H1 (cell line): ENCODE results near the gene NOL4L. TPM values are rescaled to one million over a fixed set of nuclear protein-coding genes. Genes with fewer than 3 reads are reported as not detected.

Experiments used
- CTCF ChIA-PET: fragments of 300-600 bp; sonication (Branson Sonifier 250); formaldehyde crosslinking; loops from one replicate; lab custom pipeline; 2021; ENCODE audit not compliant: partially characterized antibody; lab: Charles Lee
- POLR2A ChIA-PET: fragments of 300-600 bp; sonication (Branson Sonifier 250); formaldehyde crosslinking; loops from one replicate; lab custom pipeline; 2021; ENCODE audit warnings: inconsistent platforms; ENCODE audit not compliant: partially characterized antibody; lab: Charles Lee
- DNase-seq, 2 experiments: peaks; one replicate each; pipeline versions ENCODE4 v3.0.0 to v3.0.0-alpha.2; 2010 to 2022; ENCODE audit warnings: low spot score in 2 of 2, low read depth in 1 of 2, mixed read lengths in 1 of 2
- FAIRE-seq: peaks from 2 replicates; lab custom pipeline; 2011; peaks lifted over from hg19 to GRCh38; lab: Jason Lieb, UNC
- H2AFZ ChIP-seq: 2 replicates; pipeline ENCODE4 v1.8.1; 2012; ENCODE audit warnings: low read length, inconsistent platforms
- H2AK5ac ChIP-seq: 2 replicates; pipeline ENCODE4 v1.6.1; 2013; ENCODE audit warnings: low read depth, low read length
- H2BK120ac ChIP-seq: replicated peaks from 2 replicates; pipeline ENCODE3; 2013; ENCODE audit warnings: low read depth, low read length, inconsistent platforms
- H2BK12ac ChIP-seq: 2 replicates; pipeline ENCODE4 v1.6.1; 2013; ENCODE audit warnings: low read depth, low read length
- H2BK15ac ChIP-seq: 2 replicates; pipeline ENCODE4 v1.6.1; 2013; ENCODE audit warnings: low read length
- H2BK20ac ChIP-seq: 2 replicates; pipeline ENCODE4 v1.6.1; 2013; ENCODE audit warnings: low read length
- H2BK5ac ChIP-seq: 2 replicates; pipeline ENCODE4 v1.6.1; 2013; ENCODE audit warnings: low read depth, low read length
- H3K14ac ChIP-seq: 2 replicates; pipeline ENCODE4 v1.6.1; 2013; ENCODE audit warnings: inconsistent platforms; ENCODE audit not compliant: insufficient read length
- H3K18ac ChIP-seq: 2 replicates; pipeline ENCODE4 v1.6.1; 2013; ENCODE audit warnings: low read length; ENCODE audit errors: extremely low read depth
- H3K23ac ChIP-seq: 2 replicates; pipeline ENCODE4 v1.6.1; 2013; ENCODE audit warnings: inconsistent platforms; ENCODE audit not compliant: insufficient read length
- H3K23me2 ChIP-seq: 2 replicates; pipeline ENCODE4 v1.6.1; 2013; ENCODE audit warnings: low read depth, low read length
- H3K27ac ChIP-seq: 2 replicates; pipeline ENCODE4 v1.6.1; 2011; ENCODE audit warnings: low read depth, low read length, inconsistent platforms
- H3K27me3 ChIP-seq, 4 experiments: replicated peaks in 1 of 4; 1 replicate in 1 of 4; 2 replicates in 3 of 4; pipeline versions ENCODE4 v1.6.1 to v1.8.1; 2011 to 2013; ENCODE audit warnings: low read length in 3 of 4, mild to moderate bottlenecking in 3 of 4, inconsistent platforms in 2 of 4, mixed read lengths in 2 of 4, moderate library complexity in 1 of 4; ENCODE audit not compliant: control insufficient read depth in 3 of 4, insufficient read depth in 3 of 4; ENCODE audit errors: extremely low read depth in 1 of 4
- H3K36me3 ChIP-seq, 4 experiments: 2 replicates each; pipeline versions ENCODE4 v1.6.1 to v1.8.1; 2011 to 2013; ENCODE audit warnings: mild to moderate bottlenecking in 4 of 4, low read length in 3 of 4, moderate library complexity in 2 of 4, control low read depth in 1 of 4, inconsistent platforms in 1 of 4; ENCODE audit not compliant: insufficient read depth in 4 of 4, control insufficient read depth in 2 of 4
- H3K4ac ChIP-seq: replicated peaks from 2 replicates; pipeline ENCODE3; 2013; ENCODE audit warnings: low read length, low read depth, mixed read lengths, inconsistent platforms; ENCODE audit not compliant: insufficient read length
- H3K4me1 ChIP-seq, 4 experiments: replicated peaks in 1 of 4; 1 replicate in 1 of 4; 2 replicates in 3 of 4; pipeline versions ENCODE4 v1.6.1 to v1.8.1; 2011 to 2013; ENCODE audit warnings: low read length in 3 of 4, inconsistent platforms in 2 of 4, mixed read lengths in 1 of 4; ENCODE audit not compliant: insufficient read depth in 4 of 4, control insufficient read depth in 3 of 4
- H3K4me2 ChIP-seq, 2 experiments: 2 replicates each; pipeline versions ENCODE4 v1.6.1 to v1.8.1; 2011 to 2013; ENCODE audit warnings: low read depth in 2 of 2, low read length in 2 of 2, control low read depth in 1 of 2, inconsistent platforms in 1 of 2, mild to moderate bottlenecking in 1 of 2; ENCODE audit not compliant: insufficient read depth in 1 of 2
- H3K4me3 ChIP-seq, 4 experiments: fragments of 200-600, 300-600 bp in 1 of 4; sonication (generic), shearing (Covaris generic), sonication (Bioruptor Twin) in 1 of 4; 2 replicates each; pipeline versions ENCODE4 v1.5.1 to v1.8.1; 2011 to 2016; ENCODE audit warnings: low read length in 4 of 4, low read depth in 3 of 4, control low read depth in 2 of 4, inconsistent platforms in 2 of 4, mild to moderate bottlenecking in 2 of 4, mixed read lengths in 1 of 4, moderate library complexity in 1 of 4; ENCODE audit not compliant: insufficient read depth in 2 of 4; ENCODE audit errors: extremely low read depth in 1 of 4
- H3K56ac ChIP-seq: replicated peaks from 2 replicates; pipeline ENCODE3; 2013; ENCODE audit warnings: low read depth, mild to moderate bottlenecking, mixed read lengths, low read length, inconsistent platforms; ENCODE audit not compliant: insufficient read length
- H3K79me1 ChIP-seq: 2 replicates; pipeline ENCODE4 v1.6.1; 2013; ENCODE audit warnings: low read depth, low read length, control low read depth
- H3K79me2 ChIP-seq, 2 experiments: 2 replicates each; pipeline versions ENCODE4 v1.6.1 to v1.8.1; 2012 to 2013; ENCODE audit warnings: low read length in 2 of 2, mild to moderate bottlenecking in 2 of 2, inconsistent platforms in 1 of 2; ENCODE audit not compliant: insufficient read depth in 2 of 2, control insufficient read depth in 1 of 2
- H3K9ac ChIP-seq, 4 experiments: replicated peaks in 1 of 4; 1 replicate in 1 of 4; 2 replicates in 3 of 4; pipeline versions ENCODE4 v1.6.1 to v1.8.1; 2011 to 2013; ENCODE audit warnings: low read depth in 3 of 4, low read length in 3 of 4, control low read depth in 2 of 4, mild to moderate bottlenecking in 2 of 4, moderate library complexity in 2 of 4, inconsistent platforms in 1 of 4; ENCODE audit errors: extremely low read depth in 1 of 4
- H3K9me3 ChIP-seq, 2 experiments: 2 replicates each; pipeline versions ENCODE4 v1.6.1 to v1.8.1; 2012 to 2013; ENCODE audit warnings: mild to moderate bottlenecking in 2 of 2, moderate library complexity in 2 of 2, control low read depth in 1 of 2, inconsistent platforms in 1 of 2, low read depth in 1 of 2, low read length in 1 of 2, mixed read lengths in 1 of 2; ENCODE audit not compliant: insufficient read depth in 2 of 2
- H4K20me1 ChIP-seq, 2 experiments: replicated peaks in 1 of 2; 2 replicates each; pipeline versions ENCODE3 to v1.8.1; 2011 to 2013; ENCODE audit warnings: inconsistent platforms in 2 of 2, low read length in 2 of 2, mild to moderate bottlenecking in 1 of 2; ENCODE audit not compliant: insufficient read depth in 2 of 2, control insufficient read depth in 1 of 2
- H4K5ac ChIP-seq: 2 replicates; pipeline ENCODE4 v1.6.1; 2013; ENCODE audit warnings: low read length, low read depth, mixed read lengths, inconsistent platforms; ENCODE audit not compliant: insufficient read length
- H4K8ac ChIP-seq: 2 replicates; pipeline ENCODE4 v1.8.0; 2013; ENCODE audit warnings: mild to moderate bottlenecking, moderate library complexity, low read length, inconsistent platforms; ENCODE audit not compliant: insufficient read depth; ENCODE audit errors: extremely low read depth
- H4K91ac ChIP-seq: replicated peaks from 2 replicates; pipeline ENCODE3; 2013; ENCODE audit warnings: low read length, mixed read lengths, inconsistent platforms; ENCODE audit not compliant: insufficient read length
- CTBP2 ChIP-seq: IDR thresholded peaks from 2 replicates; pipeline ENCODE4 v1.7.0; 2011; ENCODE audit warnings: borderline replicate concordance, mild to moderate bottlenecking, moderate library complexity, mixed read lengths, low read length; ENCODE audit not compliant: insufficient read depth, insufficient read length
- KDM4A ChIP-seq: IDR thresholded peaks from one replicate; pipeline ENCODE4 v1.7.1; 2012; ENCODE audit warnings: low read depth, mild to moderate bottlenecking, moderate library complexity, low read length, inconsistent platforms; ENCODE audit not compliant: severe bottlenecking
- NANOG ChIP-seq: IDR thresholded peaks from 2 replicates; pipeline ENCODE4 v1.6.1; 2011; ENCODE audit warnings: low read length, low read depth, mild to moderate bottlenecking, inconsistent platforms; ENCODE audit not compliant: insufficient read depth, poor library complexity, severe bottlenecking
- RBBP5 ChIP-seq: IDR thresholded peaks from 2 replicates; pipeline ENCODE4 v1.7.1; 2012; ENCODE audit warnings: low read depth, mild to moderate bottlenecking, inconsistent platforms, low read length, moderate library complexity, borderline replicate concordance
- SIX5 ChIP-seq: IDR thresholded peaks from 2 replicates; pipeline ENCODE4 v1.6.1; 2011; ENCODE audit warnings: mild to moderate bottlenecking, low read depth, low read length
- SP2 ChIP-seq: IDR thresholded peaks from 2 replicates; pipeline ENCODE4 v1.6.1; 2012; ENCODE audit warnings: mild to moderate bottlenecking, low read length, inconsistent platforms
- TAF7 ChIP-seq: optimal IDR thresholded peaks from 2 replicates; pipeline ENCODE3; 2011; ENCODE audit warnings: low read depth, mild to moderate bottlenecking, inconsistent platforms, low read length, moderate library complexity, borderline replicate concordance
- TBP ChIP-seq: IDR thresholded peaks from 2 replicates; pipeline ENCODE4 v1.6.1; 2011; ENCODE audit warnings: low read depth, low read length, improper control_type of control experiment
- WGBS, 2 experiments: shearing (Covaris generic) in 1 of 2; methylation state at CpG; one replicate each; pipeline versions ENCODE4 v1.1.6 to v1.1.7; 2013 to 2015; ENCODE audit warnings: low lambda C conversion rate in 2 of 2, mixed read lengths in 2 of 2, inconsistent platforms in 1 of 2, low coverage in 1 of 2, missing lambda C conversion rate in 1 of 2; ENCODE audit not compliant: insufficient replicate concordance in 2 of 2, insufficient coverage in 1 of 2, insufficient read length in 1 of 2; ENCODE audit errors: extremely low coverage in 1 of 2, missing lambda C conversion rate in 1 of 2; 5-methylcytosine and 5-hydroxymethylcytosine counted together
- polyA plus RNA-seq, 7 experiments: library from polyadenylated mRNA; depleted of rRNA in 3 of 7; stranded (reverse) in 5 of 7; unstranded in 2 of 7; fragments of >200 nt in 5 of 7; fragments of 200-250 nt in 2 of 7; gene quantifications; 1 replicate in 5 of 7; 2 replicates in 1 of 7; 4 replicates in 1 of 7; pipeline versions ENCODE4 v1.2.1 to v1.2.3, GENCODE V29; 2011 to 2013; ENCODE audit warnings: missing spikeins in 2 of 7, mixed read lengths in 2 of 7
- total RNA-seq: library from RNA; stranded (reverse); fragmentation: NEBNext Ultra II Directional; extraction: Animal tissue kit (Norgen Biotek cat#: 25700); gene quantifications from 2 replicates; pipeline ENCODE4 v1.2.1, GENCODE V29; 2021
- TF ChIP-seq, protein P1 (sequence below): IDR thresholded peaks from 2 replicates; pipeline ENCODE4 v1.6.1; 2011; ENCODE audit warnings: low read depth, mild to moderate bottlenecking, low read length; ENCODE audit not compliant: insufficient read depth
- TF ChIP-seq, protein P2 (sequence below): IDR thresholded peaks from 2 replicates; pipeline ENCODE4 v1.6.1; 2012; ENCODE audit warnings: inconsistent platforms

NOL4L gene
- total and polyA plus RNA-seq, 2 of the 8 experiments (the other 6 are each of a cell fraction or from before 2014, with no cell fraction given) = 15.3 to 23.7 TPM

DNA sequence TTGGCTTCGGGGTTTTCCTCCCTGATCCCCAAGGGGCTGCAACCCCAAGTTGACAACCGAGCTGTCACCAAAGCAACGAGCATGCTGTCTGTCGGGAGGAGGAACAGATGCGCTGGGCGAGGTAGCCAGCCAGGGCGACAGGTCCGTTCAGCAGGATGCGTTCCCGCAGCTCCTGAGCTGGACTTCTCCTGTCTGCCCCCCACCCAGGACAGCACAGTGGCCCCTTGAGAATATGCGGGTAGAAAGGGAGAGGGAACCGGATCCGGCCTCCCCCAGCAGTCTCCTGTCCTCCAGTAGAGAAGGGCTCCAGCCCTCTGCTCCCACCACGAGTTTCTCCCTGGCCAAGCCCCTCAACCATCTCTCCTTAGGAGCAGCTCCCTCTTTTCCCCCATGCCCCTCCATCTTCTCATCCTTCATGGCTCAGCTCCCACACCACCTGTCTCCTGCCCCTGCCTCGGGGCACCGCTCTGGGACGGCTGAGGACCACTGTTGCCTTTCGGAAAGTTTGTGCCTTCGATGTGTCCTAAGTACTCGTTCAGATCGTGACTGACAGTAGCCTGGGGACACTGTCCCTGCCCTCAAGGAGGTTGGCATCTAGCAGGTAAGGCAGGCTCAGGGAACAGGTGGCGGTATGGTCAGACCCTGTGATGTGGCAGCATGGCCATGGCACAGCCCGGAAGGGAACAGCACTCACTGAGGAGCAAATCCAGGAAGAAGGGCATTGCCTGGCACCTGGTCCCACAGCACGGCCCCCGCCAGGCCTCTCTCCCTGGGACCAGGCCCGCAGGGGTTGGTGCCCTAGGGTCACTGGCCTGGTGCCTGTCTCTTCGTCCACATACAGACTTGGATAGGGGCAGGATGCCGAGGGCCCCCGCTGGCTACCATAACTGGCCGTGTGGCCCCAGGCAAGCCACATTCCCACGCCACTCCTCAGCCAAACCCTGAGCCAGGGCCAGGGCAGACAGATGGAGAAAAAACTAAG is 130.7 kb downstream of the NOL4L start:
- POLR2A ChIA-PET = no interaction called here
- TF ChIP-seq, protein P1, sequence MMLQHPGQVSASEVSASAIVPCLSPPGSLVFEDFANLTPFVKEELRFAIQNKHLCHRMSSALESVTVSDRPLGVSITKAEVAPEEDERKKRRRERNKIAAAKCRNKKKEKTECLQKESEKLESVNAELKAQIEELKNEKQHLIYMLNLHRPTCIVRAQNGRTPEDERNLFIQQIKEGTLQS = no peak
- TF ChIP-seq, protein P2, sequence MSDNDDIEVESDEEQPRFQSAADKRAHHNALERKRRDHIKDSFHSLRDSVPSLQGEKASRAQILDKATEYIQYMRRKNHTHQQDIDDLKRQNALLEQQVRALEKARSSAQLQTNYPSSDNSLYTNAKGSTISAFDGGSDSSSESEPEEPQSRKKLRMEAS = no peak
- no peak for TF ChIP-seq NANOG
- TF ChIP-seq TAF7 = no peak
- TF ChIP-seq RBBP5 = no peak
- TF ChIP-seq TBP = no peak
- TF ChIP-seq CTBP2 = no peak
- TF ChIP-seq SP2 = no peak
- no peak for TF ChIP-seq KDM4A
- TF ChIP-seq SIX5 = no peak

More for the DNA sequence above, 130.7 kb downstream of the NOL4L start:
- Histone ChIP-seq H3K18ac (no peak overlapping the region), H2AFZ (no peak overlapping the region), H3K27ac (no peak overlapping the region), H3K4ac (no peak overlapping the region), H3K56ac (no peak overlapping the region), H4K91ac (no peak overlapping the region), H2AK5ac (no peak overlapping the region), H2BK20ac (no peak overlapping the region), H2BK15ac (no peak overlapping the region), H2BK5ac (no peak overlapping the region; the same call in 1 of the 2 replicates), H3K79me2 (no peaks in the 10 kb centered on the region), H4K5ac (no peak overlapping the region), H3K36me3 (peaks cover 11 to 31% (median 21%) of the 10 kb centered on the region in 4 experiments; a peak in 6 of 8 replicates), H3K14ac (no peak overlapping the region), H2BK12ac (no peak overlapping the region), H4K8ac (peak overlapping the region; percentile 43; the same call in 1 of the 2 replicates), H3K23ac (no peak overlapping the region), H3K4me2 (no peak overlapping the region), H3K9me3 (no peaks in the 10 kb centered on the region), H4K20me1 (peaks cover 7 to 18% of the 10 kb centered on the region in 2 experiments), H2BK120ac (no peak overlapping the region), H3K4me3 (no peak overlapping the region), H3K27me3 (no peaks in the 10 kb centered on the region), H3K79me1 (no peaks in the 10 kb centered on the region; the same call in 1 of the 2 replicates), H3K23me2 (peaks cover 2% of the 10 kb centered on the region; the same call in 1 of the 2 replicates), H3K9ac (no peak overlapping the region), H3K4me1 (peaks cover 0 to 16% (median 12%) of the 10 kb centered on the region in 4 experiments; a peak in 6 of 7 replicates)
- FAIRE-seq = no peak
- WGBS, 2 experiments = 93% methylated on average over 29 of the region's 31 CpGs; no CpG with 5 or more reads in 1 of the 2 experiments
- no peak for DNase-seq
- CTCF ChIA-PET = interaction anchor here (1.2 to 2.3 kb wide), 4 partner anchors 8 to 177 kb away, joined by 3 to 19 read pairs (median 8); no protein-coding TSS in a partner anchor
